Renal cortical epithelial cell (primary cell): ENCODE data around the gene POLR1B. TPM values are rescaled to one million over a fixed set of nuclear protein-coding genes. Genes with fewer than 3 reads are reported as not detected.
"Not testable (repeated sequence)": the region's sequence is repeated elsewhere in the genome, so short reads cannot be mapped to it uniquely, and the experiment has no call there.

Experiments
- DNase-seq: peaks from one replicate; pipeline ENCODE4 v3.0.0-alpha.2; 2011; ENCODE audit warnings: low read depth
- total RNA-seq: library from RNA; depleted of rRNA; stranded (reverse); fragments of >200 nt; gene quantifications from 2 replicates; pipeline ENCODE4 v1.2.3, GENCODE V29; 2014

POLR1B gene, protein sequence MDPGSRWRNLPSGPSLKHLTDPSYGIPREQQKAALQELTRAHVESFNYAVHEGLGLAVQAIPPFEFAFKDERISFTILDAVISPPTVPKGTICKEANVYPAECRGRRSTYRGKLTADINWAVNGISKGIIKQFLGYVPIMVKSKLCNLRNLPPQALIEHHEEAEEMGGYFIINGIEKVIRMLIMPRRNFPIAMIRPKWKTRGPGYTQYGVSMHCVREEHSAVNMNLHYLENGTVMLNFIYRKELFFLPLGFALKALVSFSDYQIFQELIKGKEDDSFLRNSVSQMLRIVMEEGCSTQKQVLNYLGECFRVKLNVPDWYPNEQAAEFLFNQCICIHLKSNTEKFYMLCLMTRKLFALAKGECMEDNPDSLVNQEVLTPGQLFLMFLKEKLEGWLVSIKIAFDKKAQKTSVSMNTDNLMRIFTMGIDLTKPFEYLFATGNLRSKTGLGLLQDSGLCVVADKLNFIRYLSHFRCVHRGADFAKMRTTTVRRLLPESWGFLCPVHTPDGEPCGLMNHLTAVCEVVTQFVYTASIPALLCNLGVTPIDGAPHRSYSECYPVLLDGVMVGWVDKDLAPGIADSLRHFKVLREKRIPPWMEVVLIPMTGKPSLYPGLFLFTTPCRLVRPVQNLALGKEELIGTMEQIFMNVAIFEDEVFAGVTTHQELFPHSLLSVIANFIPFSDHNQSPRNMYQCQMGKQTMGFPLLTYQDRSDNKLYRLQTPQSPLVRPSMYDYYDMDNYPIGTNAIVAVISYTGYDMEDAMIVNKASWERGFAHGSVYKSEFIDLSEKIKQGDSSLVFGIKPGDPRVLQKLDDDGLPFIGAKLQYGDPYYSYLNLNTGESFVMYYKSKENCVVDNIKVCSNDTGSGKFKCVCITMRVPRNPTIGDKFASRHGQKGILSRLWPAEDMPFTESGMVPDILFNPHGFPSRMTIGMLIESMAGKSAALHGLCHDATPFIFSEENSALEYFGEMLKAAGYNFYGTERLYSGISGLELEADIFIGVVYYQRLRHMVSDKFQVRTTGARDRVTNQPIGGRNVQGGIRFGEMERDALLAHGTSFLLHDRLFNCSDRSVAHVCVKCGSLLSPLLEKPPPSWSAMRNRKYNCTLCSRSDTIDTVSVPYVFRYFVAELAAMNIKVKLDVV
- total RNA-seq, result 19.3 and 33.0 TPM in 2 replicates

DNA sequence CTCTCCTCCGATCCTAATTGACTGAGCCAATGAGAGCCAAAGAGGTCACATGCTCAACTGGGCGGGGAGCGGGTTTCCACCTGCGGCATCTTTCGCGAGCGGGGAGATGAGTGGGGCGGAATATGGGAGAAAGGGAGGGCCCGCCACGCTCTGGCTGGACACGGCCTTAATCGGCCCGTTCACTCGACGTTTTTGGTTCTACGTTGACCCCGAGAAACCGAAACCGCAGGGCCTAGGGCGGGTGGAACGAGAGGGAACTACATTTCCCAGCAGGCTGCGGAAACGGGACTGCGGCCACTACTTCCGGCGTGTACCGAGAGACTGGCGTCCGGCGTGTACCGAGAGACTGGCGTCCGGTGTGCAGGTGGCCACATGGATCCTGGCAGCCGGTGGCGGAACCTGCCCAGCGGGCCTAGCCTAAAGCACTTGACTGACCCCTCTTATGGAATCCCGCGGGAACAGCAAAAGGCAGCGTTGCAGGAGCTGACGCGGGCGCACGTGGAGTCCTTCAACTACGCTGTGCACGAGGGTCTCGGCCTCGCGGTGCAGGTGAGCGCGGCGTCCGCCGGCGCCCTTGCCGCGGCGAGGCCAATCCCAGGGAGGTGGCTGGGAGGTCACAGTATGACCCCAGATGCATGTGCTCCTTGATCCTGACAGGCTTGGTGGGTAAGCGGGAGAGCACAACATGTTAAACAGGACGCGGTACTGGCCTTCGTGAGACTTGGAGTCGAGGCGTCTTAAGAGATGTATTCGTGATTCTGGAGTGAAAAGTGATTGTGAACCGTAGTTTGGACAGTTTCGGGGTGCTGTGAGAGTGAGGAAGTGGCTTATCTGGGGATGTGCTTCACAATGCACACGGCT, at the start of gene POLR1B:
Gene POLR1B, plus strand, starts transcription at position 343 of the 861 bp plus-strand sequence. Its CDS starts 30 bp downstream, at position 373.
- DNase-seq, result peak; percentile 71

DNA sequence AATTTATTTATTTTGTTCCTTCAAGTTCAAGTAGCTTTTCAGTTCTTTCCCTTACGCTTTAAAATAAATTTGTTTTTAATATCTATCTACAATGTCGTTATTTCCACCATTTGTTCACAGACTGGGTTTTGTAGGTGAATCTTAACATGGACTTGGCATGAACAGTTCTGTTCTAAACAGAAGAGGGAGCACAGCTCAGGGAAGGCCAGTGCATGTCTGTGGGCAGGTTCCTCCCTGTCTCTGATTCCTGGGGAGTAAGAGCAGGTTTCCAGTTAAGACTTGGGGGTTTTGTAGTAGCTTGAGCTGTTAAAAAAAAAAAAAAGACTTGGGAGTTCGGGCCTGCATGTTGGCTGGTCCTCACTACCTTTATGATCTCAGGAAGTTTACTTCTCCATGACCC, 49.2 kb upstream of the POLR1B start:
- DNase-seq, result no peak

DNA sequence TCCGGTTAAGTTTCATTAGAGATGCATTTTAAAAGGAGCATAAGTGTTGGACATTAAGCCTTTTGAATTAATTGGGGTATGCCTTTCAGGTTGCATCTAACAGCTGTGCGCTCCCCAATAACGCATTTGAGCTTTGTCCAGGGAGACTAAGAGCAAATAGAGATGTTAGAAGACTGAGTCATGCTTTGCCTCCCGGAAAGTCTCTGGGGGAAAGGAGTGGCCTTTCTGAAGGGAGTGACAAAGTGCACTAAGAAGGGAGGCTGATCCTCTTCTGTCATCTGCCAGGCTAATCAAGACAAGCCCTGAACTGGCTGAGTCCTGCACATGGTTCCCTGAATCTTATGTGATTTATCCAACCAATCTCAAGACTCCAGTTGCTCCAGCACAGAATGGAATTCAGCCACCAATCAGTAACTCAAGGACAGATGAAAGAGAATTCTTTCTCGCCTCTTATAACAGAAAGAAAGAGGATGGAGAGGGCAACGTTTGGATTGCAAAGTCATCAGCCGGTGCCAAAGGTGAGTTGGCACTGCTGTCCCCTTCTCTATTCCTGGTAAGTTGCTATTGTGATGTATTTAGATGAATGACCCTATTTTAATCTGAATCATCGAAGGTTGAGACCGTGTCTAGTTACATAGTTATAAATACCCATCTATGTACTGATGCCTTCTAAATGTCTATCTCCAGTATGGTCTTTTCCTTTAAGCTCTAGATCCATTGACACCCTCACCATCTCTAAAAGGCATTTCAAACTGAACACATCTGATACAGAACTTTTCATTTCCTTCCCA, 48.2 kb upstream of the POLR1B start:
- DNase-seq, result peak; percentile 47

DNA sequence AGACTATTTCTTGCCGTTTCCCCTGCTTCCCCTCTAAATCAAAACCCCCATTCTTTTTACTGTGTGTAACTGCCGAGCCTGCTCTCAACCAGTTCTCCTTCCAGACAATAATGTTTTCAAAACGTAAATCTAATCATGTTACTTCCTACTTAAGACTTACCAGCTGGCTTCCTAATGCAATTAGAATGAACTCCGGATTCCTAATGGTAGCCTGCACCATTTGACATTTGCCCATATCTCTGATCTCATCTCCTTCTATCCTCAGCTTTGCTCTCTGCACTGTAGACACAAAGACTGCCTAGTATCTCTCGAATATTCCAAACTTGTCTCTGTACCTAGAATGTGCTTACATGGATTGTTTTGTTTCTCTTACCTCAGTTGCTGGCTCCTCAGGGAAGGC, 47.4 kb upstream of the POLR1B start:
- DNase-seq, result no peak

DNA sequence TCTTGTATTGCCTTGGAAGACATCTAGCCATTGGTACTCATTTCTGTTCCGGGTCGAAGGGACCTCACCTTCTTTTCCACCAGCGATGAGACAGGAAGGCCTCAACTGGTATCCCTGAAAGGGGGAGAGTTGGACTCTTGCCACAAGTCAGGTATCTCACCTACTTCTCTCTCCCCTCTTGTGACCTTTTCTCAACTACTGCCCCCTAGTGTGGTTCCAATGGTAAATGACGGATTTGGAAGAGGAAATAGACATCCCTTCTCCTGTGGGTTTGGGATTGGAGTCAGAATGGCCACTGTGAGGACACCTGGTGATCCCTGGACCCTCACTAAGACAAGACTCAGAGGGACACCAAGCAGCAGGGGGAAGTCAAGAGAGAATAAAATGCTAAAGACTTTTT, 46.4 kb upstream of the POLR1B start:
- DNase-seq, result not testable (repeated sequence)

DNA sequence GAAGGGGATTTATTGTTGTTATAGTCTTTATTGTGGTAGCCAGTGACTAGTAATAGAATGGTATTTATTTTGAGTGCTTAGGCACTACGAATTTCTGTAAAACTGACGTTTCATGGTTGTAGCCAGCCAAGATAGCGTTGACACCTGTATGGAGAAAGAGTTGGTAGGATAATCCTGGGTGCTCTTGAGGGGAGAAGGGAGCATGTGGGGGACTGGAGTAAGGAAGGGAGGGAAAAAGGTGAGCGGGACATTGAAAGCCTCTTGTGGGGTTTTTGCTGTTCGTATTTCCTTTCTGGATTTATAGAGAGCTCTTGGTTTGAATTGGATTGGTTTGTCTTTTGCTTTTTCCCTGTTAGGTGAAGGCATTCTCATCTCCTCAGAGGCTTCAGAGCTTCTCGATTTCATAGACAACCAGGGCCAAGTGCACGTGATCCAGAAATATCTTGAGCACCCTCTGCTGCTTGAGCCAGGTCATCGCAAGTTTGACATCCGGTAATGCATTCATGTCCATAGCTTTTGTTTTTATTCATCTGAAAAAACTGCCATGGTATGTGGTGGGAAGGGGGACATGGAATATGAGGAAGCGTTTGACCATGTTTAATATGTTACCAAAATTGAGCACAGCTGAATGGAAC, 41.3 kb upstream of the POLR1B start:
- DNase-seq, result not testable (repeated sequence)

DNA sequence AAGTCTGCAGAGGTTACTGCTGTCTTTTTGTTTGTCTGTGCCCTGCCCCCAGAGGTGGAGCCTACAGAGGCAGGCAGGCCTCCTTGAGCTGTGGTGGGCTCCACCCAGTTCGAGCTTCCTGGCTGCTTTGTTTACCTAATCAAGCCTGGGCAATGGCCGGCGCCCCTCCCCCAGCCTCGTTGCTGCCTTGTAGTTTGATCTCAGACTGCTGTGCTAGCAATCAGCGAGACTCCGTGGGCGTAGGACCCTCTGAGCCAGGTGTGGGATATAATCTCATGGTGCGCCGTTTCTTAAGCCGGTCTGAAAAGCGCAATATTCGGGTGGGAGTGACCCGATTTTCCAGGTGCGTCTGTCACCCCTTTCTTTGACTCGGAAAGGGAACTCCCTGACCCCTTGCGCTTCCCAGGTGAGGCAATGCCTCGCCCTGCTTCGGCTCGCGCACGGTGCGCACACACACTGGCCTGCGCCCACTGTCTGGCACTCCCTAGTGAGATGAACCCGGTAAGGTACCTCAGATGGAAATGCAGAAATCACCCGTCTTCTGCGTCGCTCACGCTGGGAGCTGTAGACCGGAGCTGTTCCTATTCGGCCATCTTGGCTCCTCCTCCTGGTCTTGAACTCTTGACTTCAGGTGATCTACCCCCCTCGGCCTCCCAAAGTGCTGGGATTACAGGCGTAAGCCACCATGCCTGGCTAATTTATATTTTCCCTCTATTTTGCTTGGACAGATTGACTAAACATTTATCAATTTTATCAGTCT, 32.8 kb upstream of the POLR1B start:
- DNase-seq, result not testable (repeated sequence)

DNA sequence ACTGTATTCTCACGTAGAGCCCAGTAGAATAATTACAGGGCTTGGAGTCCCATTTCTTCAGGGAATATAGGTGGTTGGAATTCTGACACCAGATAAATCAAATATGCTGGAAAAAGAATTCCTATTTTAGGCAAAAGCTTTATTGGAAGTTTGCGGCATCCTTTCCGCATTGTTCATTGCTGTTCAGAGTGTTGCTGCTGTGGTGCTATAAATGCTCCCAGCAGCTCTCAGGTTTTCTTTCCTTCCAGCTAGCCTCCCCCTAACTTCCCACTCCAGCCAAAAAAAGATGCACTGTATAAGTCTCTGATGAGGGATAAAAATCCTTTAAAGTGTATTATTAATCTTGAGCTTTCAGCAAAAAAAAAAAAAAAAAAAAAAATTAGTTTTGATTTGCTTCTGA, 25.5 kb upstream of the POLR1B start:
- no peak for DNase-seq

DNA sequence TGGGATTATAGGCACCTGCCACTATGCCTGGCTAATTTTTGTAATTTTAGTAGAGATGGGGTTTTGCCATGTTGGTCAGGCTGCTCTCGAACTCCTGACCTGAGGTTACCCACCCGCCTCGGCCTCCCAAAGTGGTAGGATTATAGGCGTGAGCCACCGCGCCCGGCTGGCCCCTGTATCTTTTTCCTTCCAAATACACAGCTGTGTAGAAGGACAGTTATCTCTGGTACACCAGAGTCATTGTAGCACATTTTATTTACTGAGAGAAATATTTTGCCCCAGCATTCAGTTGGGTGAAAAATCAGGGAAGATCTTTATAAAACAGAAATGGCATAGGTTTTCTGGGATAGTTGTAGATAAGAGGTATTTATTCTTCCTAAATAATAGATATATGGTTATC, 23.5 kb upstream of the POLR1B start:
- DNase-seq, result no peak

DNA sequence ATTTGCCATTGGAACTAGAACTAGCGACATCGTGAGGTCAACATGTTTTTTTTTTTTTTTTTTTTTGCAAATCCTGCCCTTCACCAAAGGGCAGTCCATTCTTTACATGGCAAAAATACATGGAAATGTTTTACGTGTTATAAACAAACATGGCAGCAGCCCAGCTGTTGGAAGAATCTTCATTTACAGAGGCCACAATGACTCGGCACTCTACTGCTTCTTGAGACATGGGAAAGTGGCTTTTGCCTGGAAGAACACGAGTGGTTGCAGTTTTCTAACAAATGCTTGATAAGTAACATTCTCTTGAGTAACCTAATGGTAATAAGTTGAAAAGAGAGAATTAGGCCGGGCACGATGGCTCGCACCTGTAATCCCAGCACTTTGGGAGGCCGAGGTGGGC, 22.8 kb upstream of the POLR1B start:
- DNase-seq, result no peak

DNA sequence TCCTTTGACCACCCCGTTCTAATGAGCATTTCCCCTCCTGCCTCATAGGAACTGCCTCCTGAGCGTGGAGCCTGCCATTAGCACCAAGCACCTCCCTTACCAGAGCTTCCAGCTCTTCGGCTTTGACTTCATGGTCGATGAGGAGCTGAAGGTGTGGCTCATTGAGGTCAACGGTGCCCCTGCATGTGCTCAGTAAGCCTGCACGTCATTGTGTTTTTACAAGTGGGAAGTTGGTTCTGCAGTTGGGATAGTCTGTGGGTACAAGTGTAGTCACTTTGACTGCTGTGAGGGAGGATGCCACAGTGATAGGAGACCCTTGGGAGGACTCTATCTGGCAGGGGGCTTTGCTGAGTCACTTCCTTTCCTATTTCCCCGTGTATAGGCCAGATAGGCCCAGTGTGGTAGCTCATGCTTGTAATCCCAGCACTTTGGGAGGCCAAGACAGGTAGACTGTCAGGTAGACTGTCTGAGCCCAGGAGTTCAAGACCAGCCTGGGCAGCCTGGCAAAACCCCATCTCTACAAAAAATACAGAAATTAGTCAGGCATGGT, 22.0 kb upstream of the POLR1B start:
- DNase-seq, result no peak

DNA sequence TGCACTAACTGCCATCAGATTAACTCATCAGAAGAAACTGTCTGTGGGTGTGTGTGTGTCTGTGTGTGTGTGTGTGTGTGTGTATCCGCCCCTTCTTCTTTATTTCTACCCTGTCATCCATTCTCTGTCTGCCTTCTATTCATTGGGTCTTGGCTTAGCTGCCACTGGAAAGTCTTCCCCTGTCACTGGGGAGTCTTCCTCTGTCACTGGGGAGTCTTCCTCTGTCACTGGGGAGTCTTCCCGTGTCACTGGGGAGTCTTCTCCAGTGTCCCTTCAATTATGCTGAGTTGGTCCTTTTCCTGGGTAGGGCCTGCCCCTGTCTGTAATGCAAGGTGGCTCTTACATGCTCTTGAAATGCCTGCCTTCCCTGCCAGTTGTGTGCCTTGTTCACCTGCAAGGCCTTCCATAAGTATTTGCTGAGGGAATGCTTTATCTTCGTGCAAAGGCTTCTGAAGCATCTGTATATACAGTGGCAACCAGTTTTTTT, 18.9 kb upstream of the POLR1B start:
- no peak for DNase-seq

DNA sequence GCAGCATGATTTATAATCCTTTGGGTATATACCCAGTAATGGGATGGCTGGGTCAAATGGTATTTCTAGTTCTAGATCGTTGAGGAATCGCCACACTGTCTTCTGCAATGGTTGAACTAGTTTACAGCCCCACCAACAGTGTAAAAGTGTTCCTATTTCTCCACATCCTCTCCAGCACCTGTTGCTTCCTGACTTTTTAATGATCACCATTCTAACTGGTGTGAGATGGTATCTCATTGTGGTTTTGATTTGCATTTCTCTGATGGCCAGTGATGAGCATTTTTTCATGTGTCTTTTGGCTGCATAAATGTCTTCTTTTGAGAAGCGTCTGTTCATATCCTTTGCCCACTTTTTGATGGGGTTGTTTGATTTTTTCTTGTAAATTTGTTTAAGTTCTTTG, 18.0 kb upstream of the POLR1B start:
- not testable (repeated sequence) for DNase-seq

DNA sequence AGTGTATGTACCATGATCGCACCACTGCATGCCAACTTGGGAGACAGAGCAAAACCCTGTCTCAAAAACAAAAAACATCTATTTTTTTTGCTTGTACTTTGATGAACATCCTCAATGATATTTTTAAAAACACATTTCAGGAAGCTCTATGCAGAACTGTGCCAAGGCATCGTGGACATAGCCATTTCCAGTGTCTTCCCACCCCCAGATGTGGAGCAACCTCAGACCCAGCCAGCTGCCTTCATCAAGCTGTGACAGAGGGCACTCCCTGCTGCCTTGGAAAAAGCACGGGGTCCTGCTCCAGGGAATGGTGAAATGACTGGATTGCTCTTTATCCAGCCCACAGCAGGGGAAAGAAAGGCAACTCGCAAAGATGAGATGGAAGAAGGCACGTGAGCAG, 13.7 kb upstream of the POLR1B start:
- DNase-seq, result no peak

DNA sequence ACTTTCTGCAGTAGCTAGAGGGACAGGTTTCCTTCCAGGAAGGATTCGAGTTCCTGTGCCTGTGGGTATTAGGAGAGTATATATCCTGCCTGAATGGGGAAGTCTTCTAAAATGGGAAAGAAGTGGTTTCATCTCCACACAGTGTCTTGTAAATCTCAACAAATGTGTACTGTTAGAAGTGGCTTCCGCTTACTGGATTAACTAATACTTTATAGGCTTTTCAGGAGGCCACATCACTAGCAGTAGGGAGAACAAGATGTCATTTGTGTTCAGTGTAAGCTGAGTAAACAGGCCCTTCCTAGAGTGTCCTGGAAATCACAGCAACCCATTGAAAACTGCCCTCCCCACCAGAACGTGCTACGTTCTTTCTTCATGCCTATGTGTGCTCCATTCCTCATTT, 12.5 kb upstream of the POLR1B start:
- DNase-seq, result no peak

DNA sequence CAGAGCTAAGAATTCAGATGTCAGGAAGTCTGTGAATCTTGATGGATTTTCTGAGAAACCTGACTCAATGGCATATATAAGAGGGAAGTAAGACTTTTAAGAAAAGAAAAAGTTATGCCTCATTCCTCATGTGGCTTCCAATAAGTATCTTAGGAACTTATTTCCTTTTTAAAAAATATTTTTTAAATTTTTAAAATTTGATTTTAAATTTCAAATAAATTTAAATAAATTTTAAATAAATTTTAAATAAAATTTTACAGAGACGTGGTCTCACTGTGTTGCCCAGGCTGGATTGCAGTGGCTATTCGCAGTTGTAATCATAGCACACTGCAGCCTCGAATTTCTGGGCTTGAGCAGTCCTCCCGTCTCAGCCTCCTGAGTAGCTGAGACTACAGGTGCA, 11.5 kb upstream of the POLR1B start:
- no peak for DNase-seq

DNA sequence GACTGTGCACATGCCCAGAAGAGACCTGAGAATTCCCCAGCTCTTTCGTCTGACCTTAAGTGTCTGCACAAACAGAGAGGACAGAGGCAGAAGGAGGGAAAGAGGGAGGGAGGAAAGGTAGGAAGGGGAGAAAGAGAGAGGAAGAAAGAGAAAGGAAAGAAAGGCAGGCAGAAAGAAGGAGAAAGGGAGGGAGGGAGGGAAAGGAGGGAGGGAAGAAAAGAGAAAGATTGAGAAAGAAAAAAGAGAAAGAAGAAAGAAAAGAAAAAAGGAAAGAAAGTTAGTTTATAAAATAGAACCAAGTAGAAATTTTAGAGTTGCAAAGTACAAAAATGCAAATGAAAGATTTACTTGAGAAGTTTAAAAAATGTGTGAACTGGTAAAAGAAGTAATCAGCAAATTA, 7.4 kb upstream of the POLR1B start:
- DNase-seq, result no peak

DNA sequence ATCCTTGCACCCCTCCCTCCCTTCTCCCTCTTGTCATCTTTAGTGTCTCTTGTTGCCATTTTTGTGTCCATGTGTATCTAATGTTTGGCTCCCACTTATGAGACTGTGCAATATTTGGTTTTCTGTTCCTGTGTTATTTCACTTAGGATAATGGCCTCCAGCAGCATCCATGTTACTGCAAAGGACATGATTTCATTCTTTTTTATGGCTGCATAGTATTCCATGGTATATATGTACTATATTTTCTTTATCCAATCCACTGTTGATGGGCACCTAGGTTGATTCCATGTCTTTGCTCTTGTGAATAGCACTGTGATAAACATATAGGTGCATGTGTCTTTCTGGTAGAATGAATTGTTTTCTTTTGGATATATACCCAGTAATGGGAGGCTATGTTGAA, 5.6 kb upstream of the POLR1B start:
- not testable (repeated sequence) for DNase-seq

DNA sequence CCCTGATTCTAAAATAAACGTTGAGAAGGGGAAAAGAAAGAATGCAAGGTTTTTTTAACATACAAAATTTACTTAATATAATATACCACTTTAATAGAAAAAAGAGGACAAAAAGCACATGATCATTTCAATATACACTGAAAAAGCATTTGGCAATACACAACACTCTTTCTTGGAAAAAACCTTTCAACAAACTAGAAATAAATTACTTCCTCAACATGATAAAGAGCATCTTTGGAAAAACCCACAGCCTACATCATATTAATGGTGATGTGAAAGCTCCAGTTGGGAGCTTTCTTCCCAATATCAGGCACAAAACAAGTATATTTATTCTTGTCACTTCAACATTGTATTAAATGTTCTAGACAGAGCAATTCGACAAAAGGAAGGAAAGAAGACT, 3.0 kb upstream of the POLR1B start:
- DNase-seq, result no peak
